Sigmoid colon (tissue), 7 donors: ENCODE measurements around the gene ASB18. TPM values are rescaled to one million over a fixed set of nuclear protein-coding genes. Genes with fewer than 3 reads are reported as not detected.

Source experiments
- DNase-seq: peaks from one replicate; pipeline ENCODE4 v3.0.0-alpha.2; 2019
- H3K27ac ChIP-seq, 4 donors: fragments of 200-600 bp; sonication (generic); one replicate each; pipeline ENCODE4 v1.5.1; 2016 to 2019; ENCODE audit warnings: mild to moderate bottlenecking in 1 of 4
- H3K27me3 ChIP-seq, 3 donors: fragments of 200-600 bp; sonication (generic); one replicate each; pipeline ENCODE4 v1.5.1; 2019; ENCODE audit warnings: mild to moderate bottlenecking in 1 of 3
- H3K36me3 ChIP-seq, 4 donors: fragments of 200-600 bp; sonication (generic); one replicate each; pipeline ENCODE4 v1.5.1; 2016 to 2019
- H3K4me1 ChIP-seq, 4 donors: fragments of 200-600 bp; sonication (generic); one replicate each; pipeline ENCODE4 v1.5.1; 2017 to 2019
- H3K4me3 ChIP-seq, 4 donors: fragments of 200-600 bp; sonication (generic); one replicate each; pipeline ENCODE4 v1.5.1; 2017 to 2019; ENCODE audit warnings: mild to moderate bottlenecking in 2 of 4, moderate library complexity in 1 of 4
- H3K9me3 ChIP-seq, 4 donors: fragments of 200-600 bp in 3 of 4; sonication (generic) in 3 of 4; one replicate each; pipeline versions ENCODE4 v1.5.1 to v1.6.1; 2013 to 2019
- CTCF ChIP-seq, 4 experiments: fragments of 450-650 bp in 3 of 4; fragments of 200-600 bp in 1 of 4; IDR thresholded peaks; one replicate each; pipeline ENCODE4 v1.5.1; 2016 to 2019; ENCODE audit warnings: antibody characterized with exemption in 4 of 4, mild to moderate bottlenecking in 3 of 4, moderate library complexity in 2 of 4
- EP300 ChIP-seq, 4 donors: sonication (generic); formaldehyde crosslinking; IDR thresholded peaks; one replicate each; pipeline ENCODE4 v1.6.1; 2017; ENCODE audit warnings: antibody characterized with exemption in 4 of 4
- POLR2A ChIP-seq, 2 donors: fragments of 450-650 bp; IDR thresholded peaks; one replicate each; pipeline ENCODE4 v1.6.1; 2016; ENCODE audit warnings: antibody characterized with exemption in 2 of 2, mild to moderate bottlenecking in 2 of 2, moderate library complexity in 2 of 2
- POLR2AphosphoS5 ChIP-seq, 4 donors: sonication (generic); formaldehyde crosslinking; IDR thresholded peaks; one replicate each; pipeline ENCODE4 v1.6.1; 2017; ENCODE audit warnings: antibody characterized with exemption in 4 of 4
- WGBS, 2 donors: extraction: QIAGEN DNeasy Blood & Tissue Kit; methylation state at CpG; one replicate each; pipeline ENCODE4 v1.1.7; 2013; 5-methylcytosine and 5-hydroxymethylcytosine counted together
- intact Hi-C: fragments of 100-400 bp; cut with DNase I; formaldehyde crosslinking; loops from one replicate; pipeline ENCODE4 v1.15.1; 2023
- polyA plus RNA-seq, 3 donors: library from polyadenylated mRNA; stranded (reverse); fragments of 200-250 nt; gene quantifications; one replicate each; pipeline ENCODE4 v1.2.3, GENCODE V29; 2013
- total RNA-seq, 4 donors: library from RNA; depleted of rRNA; stranded (reverse); fragments of >200 nt; gene quantifications; one replicate each; pipeline ENCODE4 v1.1.0, GENCODE V29; 2016
- donor health status: healthy with polysubstance abuse.
- donor health status: Bipolar disorder and iron deficiency.
- donor health status: healthy.

ASB18 gene
- total and polyA plus RNA-seq, 7 donors: not detected

- peak overlapping the region in 2 of 4 donors; percentile 29 to 34 for H3K4me3 ChIP-seq
- H3K27ac ChIP-seq: no peak overlapping the region
- H3K36me3 ChIP-seq: no peaks in the 10 kb centered on the region
- 8 to 14% methylated on average over 18 of the region's 18 CpGs for WGBS, 2 donors
- TF ChIP-seq EP300 (IDR thresholded peaks at IDR 0.05): no peak
- TF ChIP-seq POLR2AphosphoS5 (IDR thresholded peaks at IDR 0.05): peak in 1 of 4 donors; percentile 31
- peaks cover 77 to 100% (median 99%) of the 10 kb centered on the region in 3 donors for H3K27me3 ChIP-seq
- H3K4me1 ChIP-seq: peaks cover 0 to 63% (median 57%) of the 10 kb centered on the region in 4 donors
- peak; percentile 27 for DNase-seq
- H3K9me3 ChIP-seq: no peaks in the 10 kb centered on the region
- intact Hi-C loops: no loop called here
Measured at GRCh38 chr2:236164925-236165841, 99.0 kb downstream of the ASB18 start.

GRCh38 chr2:236164201-236164924, 99.8 kb downstream of the ASB18 start:
- Histone ChIP-seq H3K4me1 (peaks cover 0 to 65% (median 57%) of the 10 kb centered on the region in 4 donors), H3K4me3 (peak overlapping the region in 3 of 4 donors; percentile 28 to 34 (median 29)), H3K27ac (no peak overlapping the region), H3K9me3 (no peaks in the 10 kb centered on the region), H3K36me3 (no peaks in the 10 kb centered on the region), H3K27me3 (peaks cover 77 to 100% (median 99%) of the 10 kb centered on the region in 3 donors)
- 2% methylated on average over 67 of the region's 67 CpGs for WGBS, 2 donors
- peak; percentile 58 for DNase-seq
- intact Hi-C loops: no loop called here
- TF ChIP-seq EP300 (IDR thresholded peaks at IDR 0.05): no peak
- no peak for TF ChIP-seq POLR2AphosphoS5 (IDR thresholded peaks at IDR 0.05)
- TF ChIP-seq CTCF (IDR thresholded peaks at IDR 0.05): no peak
- no peak for TF ChIP-seq POLR2A (IDR thresholded peaks at IDR 0.05)

GRCh38 chr2:236163471-236164200, 100.6 kb downstream of the ASB18 start:
- peaks cover 72 to 100% (median 95%) of the 10 kb centered on the region in 3 donors for H3K27me3 ChIP-seq
- no peaks in the 10 kb centered on the region for H3K9me3 ChIP-seq
- TF ChIP-seq CTCF (IDR thresholded peaks at IDR 0.05) (no peak), POLR2A (IDR thresholded peaks at IDR 0.05) (no peak), EP300 (IDR thresholded peaks at IDR 0.05) (no peak), POLR2AphosphoS5 (IDR thresholded peaks at IDR 0.05) (no peak)
- H3K36me3 ChIP-seq: no peaks in the 10 kb centered on the region
- peaks cover 0 to 59% (median 49%) of the 10 kb centered on the region in 4 donors for H3K4me1 ChIP-seq
- DNase-seq: peak; percentile 47
- WGBS, 2 donors: 4 to 6% methylated on average over 59 of the region's 59 CpGs
- intact Hi-C loops: no loop called here
- H3K4me3 ChIP-seq: peak overlapping the region in 3 of 4 donors; percentile 28 to 34 (median 29)
- H3K27ac ChIP-seq: no peak overlapping the region

GRCh38 chr2:236162882-236163470, 101.2 kb downstream of the ASB18 start:
- intact Hi-C loops: no loop called here
- Histone ChIP-seq H3K27me3 (peaks cover 65 to 100% (median 88%) of the 10 kb centered on the region in 3 donors), H3K9me3 (no peaks in the 10 kb centered on the region), H3K27ac (no peak overlapping the region), H3K36me3 (no peaks in the 10 kb centered on the region), H3K4me3 (no peak overlapping the region), H3K4me1 (peaks cover 0 to 52% (median 43%) of the 10 kb centered on the region in 4 donors)
- TF ChIP-seq CTCF (IDR thresholded peaks at IDR 0.05): no peak
- no peak for TF ChIP-seq EP300 (IDR thresholded peaks at IDR 0.05)
- no peak for TF ChIP-seq POLR2A (IDR thresholded peaks at IDR 0.05)
- TF ChIP-seq POLR2AphosphoS5 (IDR thresholded peaks at IDR 0.05): no peak
- DNase-seq: no peak
- 14 to 16% methylated on average over 33 of the region's 33 CpGs for WGBS, 2 donors
